HL-60 (cell line): ENCODE results near the gene GCSH.

Experiments used
- DNase-seq, 2 experiments: peaks; one replicate each; pipeline ENCODE4 v3.0.0-alpha.2; 2010 to 2020; ENCODE audit warnings: low read depth in 1 of 2, low spot score in 1 of 2
- H3K27ac ChIP-seq: fragments of 250-450 bp; sonication (Bioruptor Pico); replicated peaks from 2 replicates; pipeline ENCODE4 v1.5.1; 2020; ENCODE audit warnings: mild to moderate bottlenecking, moderate library complexity
- H3K27me3 ChIP-seq: fragments of 250-450 bp; sonication (Bioruptor Pico); 2 replicates; pipeline ENCODE4 v1.5.1; 2021; ENCODE audit warnings: mild to moderate bottlenecking, moderate library complexity; ENCODE audit not compliant: insufficient read depth, poor library complexity, severe bottlenecking
- H3K4me3 ChIP-seq: replicated peaks from 2 replicates; pipeline ENCODE4 v1.5.1; 2011; ENCODE audit warnings: mild to moderate bottlenecking, control low read depth, low read length; ENCODE audit not compliant: insufficient read depth
- CTCF ChIP-seq: IDR thresholded peaks from one replicate; pipeline ENCODE4 v1.5.1; 2011; ENCODE audit warnings: low read length, control low read depth, inconsistent platforms; ENCODE audit not compliant: insufficient read depth
- GABPA ChIP-seq: IDR thresholded peaks from 2 replicates; pipeline ENCODE4 v1.6.1; 2012; ENCODE audit warnings: low read depth
- POLR2AphosphoS5 ChIP-seq: IDR thresholded peaks from 2 replicates; pipeline ENCODE4 v1.6.1; 2012; ENCODE audit warnings: low read depth
- REST ChIP-seq: IDR thresholded peaks from 2 replicates; pipeline ENCODE4 v1.6.1; 2012; ENCODE audit warnings: low read depth; ENCODE audit not compliant: insufficient replicate concordance
- SPI1 ChIP-seq: IDR thresholded peaks from 2 replicates; pipeline ENCODE4 v1.6.1; 2012; ENCODE audit warnings: low read depth, mild to moderate bottlenecking, borderline replicate concordance

Gene GCSH

GRCh38 chr16:81130126-81130525 is 33.9 kb upstream of the GCSH start:
- Histone ChIP-seq H3K27me3 (no peaks in the 10 kb centered on the region), H3K4me3 (no peak overlapping the region), H3K27ac (no peak overlapping the region)
- TF ChIP-seq POLR2AphosphoS5 = no peak
- TF ChIP-seq REST = no peak
- no peak for TF ChIP-seq SPI1
- TF ChIP-seq GABPA = no peak
- no peak for DNase-seq

- H3K4me3 ChIP-seq = no peak overlapping the region
- no peak overlapping the region for H3K27ac ChIP-seq
- DNase-seq = no peak
- no peaks in the 10 kb centered on the region for H3K27me3 ChIP-seq
- TF ChIP-seq CTCF (no peak), GABPA (no peak), POLR2AphosphoS5 (no peak), SPI1 (no peak), REST (no peak)
Observed at GRCh38 chr16:81128726-81129524, 32.7 kb upstream of the GCSH start.

- DNase-seq = no peak
- H3K27me3 ChIP-seq = no peaks in the 10 kb centered on the region
- H3K27ac ChIP-seq = no peak overlapping the region
- no peak overlapping the region for H3K4me3 ChIP-seq
- TF ChIP-seq POLR2AphosphoS5 = no peak
- no peak for TF ChIP-seq REST
- no peak for TF ChIP-seq GABPA
Observed at GRCh38 chr16:81127051-81127450, 30.9 kb upstream of the GCSH start.

- H3K27me3 ChIP-seq = no peaks in the 10 kb centered on the region
- H3K4me3 ChIP-seq = no peak overlapping the region
- TF ChIP-seq CTCF (no peak), SPI1 (no peak), POLR2AphosphoS5 (no peak), GABPA (no peak), REST (no peak)
- H3K27ac ChIP-seq = no peak overlapping the region
- DNase-seq = peak in 1 of 2 experiments; percentile 1
Observed at GRCh38 chr16:81123092-81123852, 27.1 kb upstream of the GCSH start.
